Dedifferentiated amniotic fluid mesenchymal stem cell (primary cell): ENCODE results near the gene CCDC137.
"Not testable (repeated sequence)": the region's sequence is repeated elsewhere in the genome, so short reads cannot be mapped to it uniquely, and the experiment has no call there.

ENCODE experiments used
- DNase-seq: peaks from one replicate; pipeline ENCODE4 v3.0.0-alpha.2; 2016; ENCODE audit errors: extremely low spot score

Gene CCDC137

GRCh38 chr17:81666342-81667191, at the start of gene CCDC137, which contains the start of gene OXLD1:
Gene CCDC137, plus strand, starts transcription at chr17:81666737. Its CDS starts 30 bp downstream, at chr17:81666767.
Gene OXLD1, minus strand, starts transcription at chr17:81666605. Its CDS starts 28 bp downstream, at chr17:81666577.
- peak; percentile 97 for DNase-seq

DNA sequence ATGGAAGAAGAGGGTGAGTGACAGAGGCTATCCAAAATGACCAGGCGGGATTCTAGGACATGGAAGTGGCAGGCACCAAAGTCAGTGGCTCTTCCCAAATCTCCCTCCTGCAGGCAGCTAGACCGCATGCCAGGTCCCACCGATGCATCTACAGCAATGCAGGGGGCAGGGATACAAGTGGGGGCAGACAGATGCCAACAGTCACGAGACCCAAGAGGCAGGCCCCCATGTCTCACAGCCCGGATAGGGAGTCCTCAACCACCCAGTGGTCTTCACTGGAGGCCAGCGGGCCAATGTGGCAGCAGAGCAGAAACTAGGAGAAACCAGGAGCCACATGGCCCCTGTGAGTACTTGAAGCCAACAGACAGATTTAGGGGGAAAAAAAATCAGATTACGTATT, 49.7 kb upstream of the CCDC137 start:
- no peak for DNase-seq

DNA sequence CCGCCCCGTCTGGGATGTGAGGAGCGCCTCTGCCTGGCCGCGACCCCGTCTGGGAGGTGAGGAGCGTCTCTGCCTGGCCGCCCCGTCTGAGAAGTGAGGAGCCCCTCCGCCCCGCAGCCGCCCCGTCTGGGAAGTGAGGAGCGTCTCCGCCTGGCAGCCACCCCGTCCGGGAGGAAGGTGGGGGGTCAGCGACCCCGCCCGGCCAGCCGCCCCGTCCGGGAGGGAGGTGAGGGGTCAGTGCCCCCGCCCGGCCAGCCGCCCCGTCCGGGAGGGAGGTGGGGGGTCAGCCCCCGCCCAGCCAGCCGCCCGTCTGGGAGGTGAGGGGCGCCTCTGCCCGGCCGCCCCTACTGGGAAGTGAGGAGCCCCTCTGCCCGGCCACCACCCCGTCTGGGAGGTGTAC, 48.2 kb upstream of the CCDC137 start:
- DNase-seq, result not testable (repeated sequence)

DNA sequence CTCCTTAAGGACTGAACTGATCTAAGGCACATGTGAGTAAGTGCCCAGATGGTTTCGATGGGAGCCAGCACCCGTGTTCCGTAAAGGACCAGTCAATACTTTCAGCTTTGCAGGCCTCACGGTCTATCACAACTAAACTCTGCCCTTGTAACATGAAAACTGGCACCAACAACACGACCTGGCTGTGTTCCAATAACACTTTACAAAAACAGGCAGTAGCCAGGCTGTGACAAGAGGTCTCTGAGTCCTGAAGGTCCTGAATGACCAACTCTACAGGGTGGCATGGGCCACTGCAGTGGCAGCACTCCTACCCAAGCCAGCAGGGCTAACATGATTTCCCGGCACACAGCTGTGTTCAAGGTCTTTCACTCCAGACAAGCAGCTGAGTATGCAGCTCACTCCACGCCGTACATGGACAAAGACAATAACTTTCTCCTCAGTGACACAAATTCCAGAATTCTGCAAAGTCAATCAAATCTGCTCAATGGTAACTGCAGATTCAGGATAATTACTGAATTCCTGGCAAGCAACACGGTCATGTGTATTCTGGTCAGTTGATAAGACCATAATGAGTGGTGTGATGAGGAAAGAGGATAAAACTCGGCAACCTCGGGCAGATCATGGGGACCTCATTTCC, 44.9 kb upstream of the CCDC137 start:
- DNase-seq, result no peak

DNA sequence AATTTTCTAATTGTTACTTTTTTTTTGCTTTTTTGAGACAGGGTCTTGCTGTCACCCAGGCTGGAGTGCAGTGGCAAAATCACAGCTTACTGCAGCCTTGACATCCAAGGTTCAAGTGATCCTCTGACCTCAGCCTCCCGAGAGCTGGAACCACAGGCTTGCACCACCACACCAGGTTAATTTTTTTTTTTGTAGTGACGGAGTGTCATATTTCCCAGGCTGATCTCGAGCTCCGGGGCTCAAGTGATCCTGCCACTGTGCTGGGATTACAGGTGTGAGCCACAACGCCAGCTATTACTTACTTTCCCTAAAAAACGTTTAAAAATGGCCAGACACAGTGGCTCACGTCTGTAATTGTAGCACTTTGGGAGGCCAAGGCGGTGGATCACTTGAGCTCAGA, 36.3 kb upstream of the CCDC137 start:
- no peak for DNase-seq

GRCh38 chr17:81631482-81631881, 35.1 kb upstream of the CCDC137 start:
- DNase-seq, result no peak

DNA sequence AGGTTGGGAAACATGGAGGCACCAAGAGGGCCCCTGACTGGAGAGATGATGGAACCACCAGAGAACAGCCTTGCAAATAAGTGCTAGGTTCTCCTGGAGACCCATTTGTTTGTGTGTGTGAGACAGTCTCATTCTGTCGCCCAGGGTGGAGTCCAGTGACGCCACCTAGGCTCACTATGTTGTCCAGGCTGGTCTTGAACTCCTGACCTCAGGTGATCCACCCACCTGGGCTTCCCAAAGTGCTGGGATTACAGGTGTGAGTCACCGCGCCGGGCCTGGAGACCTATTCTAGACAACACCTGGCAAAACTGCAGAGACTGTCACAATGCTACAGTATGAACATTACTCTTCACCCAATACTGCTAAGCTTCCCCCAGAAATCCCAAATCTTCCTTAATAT, 31.1 kb upstream of the CCDC137 start:
- DNase-seq, result no peak

GRCh38 chr17:81635973-81636504, 30.5 kb upstream of the CCDC137 start:
- DNase-seq, result peak; percentile 44

DNA sequence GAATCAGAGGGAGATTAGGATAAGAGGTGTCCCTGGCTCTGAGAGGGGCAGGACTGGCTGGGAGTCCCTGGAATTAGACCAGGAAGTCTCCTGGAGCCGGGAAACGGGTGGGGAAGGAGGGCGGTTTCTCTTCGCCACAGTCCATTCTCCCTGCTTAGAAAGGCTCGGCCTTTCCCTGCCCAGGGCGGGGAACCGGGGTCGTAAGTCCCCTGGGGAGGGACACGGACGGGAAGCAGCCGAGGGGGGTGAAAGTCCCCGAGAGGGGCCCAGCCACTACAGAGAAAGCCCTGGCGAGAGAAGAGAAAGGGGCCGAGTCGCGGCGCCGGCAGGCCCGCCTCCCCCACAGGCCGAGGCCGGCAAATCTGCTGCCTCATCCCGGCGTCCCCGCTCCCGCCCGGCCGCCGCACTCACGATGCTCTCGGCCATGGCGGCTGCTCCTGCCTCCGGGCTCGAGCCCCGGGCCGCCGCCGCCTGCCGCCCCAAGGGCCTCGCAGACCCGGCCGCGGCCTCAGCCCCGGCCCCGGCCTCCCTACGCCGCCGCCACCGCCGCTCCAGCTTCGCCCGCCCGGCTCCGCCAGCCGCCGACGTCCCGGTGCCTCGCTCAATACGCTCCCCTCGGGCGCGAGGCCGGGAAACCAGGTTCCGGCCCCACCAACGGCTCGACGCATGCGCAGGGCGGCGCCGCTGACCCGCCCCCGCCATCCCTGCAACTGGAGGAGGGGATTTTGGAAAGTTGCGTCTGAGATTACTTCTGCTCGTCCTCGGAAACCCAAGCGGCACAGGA, 29.8 kb upstream of the CCDC137 start, which contains the start of the genes NPLOC4 and TSPAN10:
Gene NPLOC4, minus strand, starts transcription at position 608 of the 784 bp plus-strand sequence. Its CDS starts 182 bp downstream, at position 426.
Gene TSPAN10, plus strand, starts transcription at position 692 of the 784 bp plus-strand sequence. CDS start 5,217 bp downstream, outside the sequence.
- DNase-seq, result peak; percentile 83

GRCh38 chr17:81638683-81639082, 27.9 kb upstream of the CCDC137 start:
- DNase-seq, result no peak

GRCh38 chr17:81640011-81640410, 26.5 kb upstream of the CCDC137 start:
- DNase-seq, result no peak

DNA sequence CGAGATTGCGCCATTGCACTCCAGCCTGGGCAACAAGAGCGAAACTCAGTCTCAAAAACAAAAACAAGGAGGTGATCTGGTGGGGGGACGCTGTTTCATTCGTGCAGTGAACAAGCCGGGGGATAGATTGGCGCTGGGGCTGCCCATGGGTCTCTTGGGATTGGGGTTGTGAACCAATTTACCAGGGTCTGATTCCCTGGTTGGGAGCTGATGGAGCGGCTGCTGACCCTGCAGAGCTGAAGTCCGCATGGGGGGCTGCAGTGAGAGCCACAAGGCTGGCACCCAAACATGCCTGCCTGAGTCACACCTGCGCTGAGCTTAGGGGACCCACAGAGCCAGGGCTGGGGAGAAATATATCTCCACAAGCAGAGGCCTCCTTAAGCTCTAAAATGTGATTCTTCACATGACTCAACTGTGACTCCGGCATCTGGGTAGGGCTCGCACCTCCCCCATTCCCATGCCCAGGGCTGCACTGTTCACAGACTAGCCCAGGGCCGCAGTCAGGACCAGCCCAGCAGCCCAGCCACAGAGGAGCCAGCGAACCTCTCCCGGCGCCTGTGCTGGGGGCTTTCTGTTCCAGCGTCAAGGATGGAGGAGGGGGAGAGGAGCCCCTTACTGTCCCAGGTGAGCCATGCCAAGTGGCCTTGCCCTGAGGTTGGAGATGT, 24.6 kb upstream of the CCDC137 start:
- DNase-seq, result peak; percentile 31

GRCh38 chr17:81644496-81644895, 22.0 kb upstream of the CCDC137 start:
- DNase-seq, result no peak

- DNase-seq, result no peak
These were observed 21.3 kb upstream of the CCDC137 start for GRCh38 chr17:81644976-81645952.

- DNase-seq, result no peak
These were observed 19.5 kb upstream of the CCDC137 start for GRCh38 chr17:81646869-81647600.

GRCh38 chr17:81647640-81648012, 18.9 kb upstream of the CCDC137 start:
- no peak for DNase-seq

DNA sequence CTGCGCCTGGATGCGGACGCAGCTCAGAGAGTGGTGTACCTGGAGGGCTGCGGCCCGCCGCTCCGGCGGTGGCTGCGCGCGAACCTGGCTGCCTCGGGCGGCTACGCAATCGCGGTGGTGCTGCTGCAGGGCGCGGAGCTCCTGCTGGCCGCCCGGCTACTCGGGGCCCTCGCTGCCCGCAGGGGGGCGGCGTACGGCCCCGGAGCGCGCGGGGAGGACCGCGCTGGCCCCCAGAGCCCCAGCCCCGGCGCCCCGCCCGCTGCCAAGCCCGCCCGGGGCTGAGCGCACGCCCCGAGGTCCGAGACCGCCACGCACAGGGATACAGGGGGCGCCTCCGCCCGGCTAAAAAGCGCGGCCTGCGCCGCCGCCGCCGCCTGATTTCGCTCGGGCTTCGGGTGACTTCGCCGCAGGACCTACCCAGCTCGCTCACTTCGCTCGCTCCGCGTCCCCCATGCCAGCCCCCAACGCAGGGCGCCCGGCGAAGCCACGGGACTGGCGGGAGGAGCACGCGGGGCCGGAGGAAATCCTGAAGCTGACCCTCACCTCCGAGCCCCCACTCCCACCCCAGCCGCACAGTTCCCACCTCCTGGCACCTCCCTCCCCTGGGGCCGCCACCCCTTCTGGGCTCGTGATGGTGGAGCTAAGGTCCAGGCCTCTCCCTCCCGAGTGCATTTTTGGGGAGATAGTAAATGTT, 18.4 kb upstream of the CCDC137 start:
- no peak for DNase-seq

DNA sequence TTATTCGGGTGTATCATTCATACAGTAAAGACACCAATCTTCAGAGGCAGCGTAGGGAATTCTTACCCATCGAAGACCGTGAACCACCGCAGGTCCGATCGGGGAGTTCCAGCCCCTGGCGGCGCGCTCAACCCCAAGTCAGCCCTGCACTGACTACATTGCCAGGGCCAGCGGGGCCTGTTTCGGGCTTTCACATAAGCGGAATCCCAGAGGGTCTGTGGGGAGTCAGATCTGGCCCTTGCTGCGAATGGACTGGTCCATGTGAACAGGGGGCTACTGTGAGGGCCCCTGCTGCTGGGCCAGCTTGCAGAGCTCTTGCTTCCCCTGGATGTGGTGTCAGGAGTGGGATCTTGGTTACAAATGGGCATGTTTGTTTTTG, 17.8 kb upstream of the CCDC137 start:
- no peak for DNase-seq

- DNase-seq, result no peak
These were observed 15.6 kb upstream of the CCDC137 start for GRCh38 chr17:81650951-81651350.
